Kidney capillary endothelial cell (primary cell): ENCODE measurements around the gene SV2B.

Source experiments
- DNase-seq: peaks from one replicate; pipeline ENCODE4 v3.0.0-alpha.2; 2018; ENCODE audit warnings: low spot score

Gene SV2B

DNA sequence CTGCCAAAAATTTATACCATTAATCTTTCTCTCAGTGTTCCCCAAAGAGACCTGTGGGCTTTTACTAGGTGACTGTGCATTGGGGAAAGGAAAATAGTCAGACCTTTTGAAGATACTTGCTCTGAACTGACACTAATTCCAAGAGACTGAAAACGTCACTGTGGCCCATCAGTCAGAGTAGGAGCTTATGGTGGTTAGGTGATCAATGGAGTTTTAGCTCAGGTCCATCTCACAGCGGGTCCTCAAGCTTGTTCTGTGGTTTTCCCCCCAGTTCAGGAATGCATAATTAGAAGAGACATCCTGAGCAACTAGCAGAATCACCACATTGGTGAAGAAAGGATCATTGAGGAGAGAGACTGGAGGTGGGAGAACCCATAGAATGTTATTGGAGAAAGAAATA, 134.7 kb downstream of the SV2B start:
- DNase-seq, result no peak

DNA sequence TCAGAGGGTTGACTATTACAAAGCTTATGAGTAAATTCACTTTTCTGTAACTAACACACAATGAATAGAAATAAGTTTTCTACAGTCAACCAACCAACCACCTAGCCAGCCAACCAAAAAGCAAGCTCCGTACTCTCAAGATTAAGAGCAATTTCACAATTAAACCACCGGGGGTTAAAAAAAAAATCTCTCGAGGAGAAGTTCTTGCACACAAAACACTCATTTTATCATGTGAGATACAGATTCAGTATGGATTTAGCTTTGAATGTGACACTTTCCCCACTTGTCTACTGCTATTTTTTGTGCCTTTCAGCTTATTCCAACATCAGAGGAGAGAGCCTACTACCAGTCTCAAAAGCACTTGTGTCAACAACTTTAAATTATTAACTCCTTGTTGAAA, 135.3 kb downstream of the SV2B start:
- DNase-seq, result no peak

DNA sequence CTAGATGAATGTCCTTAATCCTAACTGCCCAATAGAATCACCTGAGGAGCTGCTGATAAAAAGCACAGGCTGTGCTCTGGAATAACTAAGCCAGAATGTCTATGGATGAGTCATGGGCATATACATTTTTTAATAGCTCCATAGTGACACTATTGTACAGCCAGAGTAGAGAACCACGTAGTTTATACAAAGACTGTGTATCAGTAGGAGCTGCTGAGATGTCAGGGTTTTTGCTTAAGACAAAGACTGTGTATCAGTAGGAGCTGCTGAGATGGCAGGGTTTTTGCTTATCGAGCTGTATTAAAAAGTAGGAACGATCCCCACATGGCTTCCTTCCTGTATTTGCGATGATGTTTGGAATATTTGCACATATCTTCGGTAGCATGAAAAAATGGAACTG, 137.4 kb downstream of the SV2B start:
- no peak for DNase-seq

DNA sequence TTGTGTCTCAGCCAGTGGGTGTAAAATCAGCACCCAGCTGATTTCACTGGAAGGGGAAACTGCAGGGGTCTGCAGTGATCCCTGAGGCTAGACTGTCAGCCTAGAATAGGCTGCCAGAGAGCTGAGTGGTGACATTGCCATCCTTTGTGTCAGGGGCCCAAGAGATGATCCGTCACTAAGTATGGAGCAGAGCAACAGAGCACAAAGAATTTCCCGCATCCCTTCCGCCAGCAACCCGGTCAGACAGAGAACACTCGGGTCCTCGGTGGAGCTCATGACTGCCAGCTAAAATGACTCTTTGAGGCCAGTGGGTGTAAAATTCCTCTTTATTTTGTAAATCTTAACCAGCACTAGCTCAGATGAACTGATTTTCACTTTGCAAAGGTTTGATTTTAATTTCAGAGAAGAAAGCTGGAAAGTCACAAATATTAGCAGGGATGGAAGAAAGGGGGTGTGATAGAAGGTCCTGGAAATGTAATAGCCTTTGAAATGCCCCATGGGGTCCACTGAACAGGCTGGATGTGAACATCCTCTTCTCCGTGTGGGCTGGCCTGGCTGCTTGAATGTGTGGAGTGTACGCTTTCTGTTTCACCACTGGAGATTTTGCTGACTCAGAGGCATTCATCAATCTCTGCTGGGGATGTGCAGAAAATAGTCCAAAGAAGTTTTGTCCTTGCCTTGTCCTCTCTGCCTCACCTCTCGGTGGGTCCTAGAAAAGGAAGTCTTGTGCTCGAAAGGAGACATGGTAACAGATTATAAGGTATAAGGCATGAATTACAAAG, 138.8 kb downstream of the SV2B start:
- no peak for DNase-seq

DNA sequence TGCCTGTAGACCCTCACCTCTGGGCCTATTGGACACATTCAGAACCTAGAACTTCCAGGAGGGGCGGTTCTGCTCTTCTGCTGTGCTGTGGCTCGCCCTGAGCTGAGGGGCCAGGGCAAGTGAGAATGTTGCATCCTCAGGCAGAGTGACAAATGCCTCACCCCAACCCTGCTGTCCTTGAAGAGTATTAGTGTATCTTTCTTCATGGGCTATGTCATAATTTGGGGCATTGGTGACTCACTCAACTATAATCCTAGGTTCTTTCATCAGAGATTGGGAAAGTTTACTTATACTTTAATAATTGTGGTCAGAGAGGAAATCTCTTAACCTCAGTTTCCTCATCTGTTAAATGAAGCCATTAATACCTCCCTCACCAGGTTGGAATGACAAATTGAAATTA, 143.8 kb downstream of the SV2B start:
- DNase-seq, result no peak

DNA sequence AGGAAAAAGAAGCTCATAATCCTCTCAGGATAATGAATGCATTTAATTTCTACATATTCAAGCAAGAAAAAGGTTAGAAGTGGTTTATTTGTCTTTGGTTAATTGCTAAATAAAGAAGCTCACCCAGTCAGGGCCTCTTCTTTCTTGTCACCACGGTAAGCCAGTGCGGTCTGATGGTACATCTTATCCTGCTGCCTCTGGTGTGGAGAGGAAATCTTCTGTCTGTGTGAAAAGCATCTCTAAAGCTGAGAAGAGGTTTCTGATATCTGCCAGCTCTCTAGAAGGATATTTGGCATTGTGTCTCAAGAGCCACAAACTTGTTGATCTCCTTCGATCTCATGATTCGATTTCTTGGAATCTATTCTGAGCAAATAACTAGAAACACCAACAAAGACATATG, 144.9 kb downstream of the SV2B start:
- DNase-seq, result no peak

DNA sequence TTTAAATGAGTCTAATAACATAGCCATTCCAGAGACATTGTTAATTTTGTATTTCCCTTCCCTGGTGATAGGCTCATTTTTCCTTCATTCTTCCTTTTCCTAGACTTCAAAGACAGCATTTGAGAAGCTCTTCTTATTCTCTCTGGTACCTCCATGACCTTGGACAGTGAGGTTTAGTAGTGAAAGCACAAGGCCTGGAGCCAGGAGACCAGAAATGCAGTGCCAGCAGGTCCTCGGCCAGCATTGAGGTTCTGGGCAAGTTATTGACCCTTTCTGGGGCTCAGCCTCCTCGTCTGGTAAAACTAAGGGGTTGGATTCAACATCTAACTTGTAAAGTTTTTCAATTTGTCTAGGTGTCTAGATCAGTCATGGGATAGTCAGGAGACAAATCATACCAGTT, 146.9 kb downstream of the SV2B start:
- no peak for DNase-seq

DNA sequence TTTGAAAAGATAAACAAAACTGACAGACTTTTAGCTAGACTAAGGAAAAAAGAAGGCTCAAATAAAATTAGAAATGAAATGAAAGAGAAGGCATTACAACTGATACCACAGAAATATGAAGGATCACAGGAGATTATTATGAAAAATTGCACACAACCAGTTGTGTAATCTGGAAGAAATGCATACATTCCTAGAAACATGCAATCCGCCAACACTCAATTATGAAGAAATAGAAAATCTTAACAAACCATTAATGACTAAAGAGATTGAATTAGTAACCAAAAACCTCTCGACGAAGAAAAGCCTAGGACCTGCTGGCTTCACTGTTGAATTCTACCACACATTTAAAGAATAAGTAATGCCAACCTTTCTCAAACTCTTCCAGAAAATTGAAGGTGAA, 149.5 kb downstream of the SV2B start:
- no peak for DNase-seq

DNA sequence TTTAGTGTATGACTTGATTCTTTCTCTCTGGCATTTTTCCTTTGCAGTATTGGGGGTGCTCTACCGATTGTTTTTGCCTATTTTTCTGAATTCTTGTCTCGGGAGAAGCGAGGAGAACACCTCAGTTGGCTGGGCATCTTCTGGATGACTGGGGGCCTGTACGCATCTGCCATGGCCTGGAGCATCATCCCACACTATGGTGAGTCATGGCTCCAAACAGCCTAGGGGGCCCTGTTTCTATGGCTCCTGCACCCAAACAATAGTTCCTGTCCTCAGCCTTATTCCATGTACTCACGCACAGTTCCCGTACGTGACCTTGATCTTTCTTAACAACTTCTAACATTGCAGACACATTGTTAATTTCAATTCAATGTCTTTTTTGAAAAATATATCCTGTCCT, 152.3 kb downstream of the SV2B start:
- DNase-seq, result no peak

DNA sequence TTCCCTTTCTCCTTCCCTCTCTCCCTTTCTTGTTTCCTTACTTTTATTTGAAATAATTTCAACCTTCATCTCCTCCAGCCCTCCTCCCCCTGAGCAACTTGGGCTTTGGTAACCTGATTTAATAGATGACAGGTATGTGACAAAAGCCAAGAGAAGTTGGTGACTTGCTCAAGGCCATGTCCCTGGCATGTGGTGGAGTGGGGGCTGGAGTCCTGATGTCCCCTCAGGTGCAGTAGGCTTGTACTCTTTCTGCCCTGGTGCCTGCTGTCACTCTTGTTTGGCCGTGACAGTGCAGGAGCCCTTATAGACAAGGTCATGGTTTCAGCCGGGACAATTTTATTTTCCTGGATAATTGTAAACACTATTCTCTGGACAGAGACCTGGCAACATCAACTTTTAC, 152.7 kb downstream of the SV2B start:
- DNase-seq, result no peak

DNA sequence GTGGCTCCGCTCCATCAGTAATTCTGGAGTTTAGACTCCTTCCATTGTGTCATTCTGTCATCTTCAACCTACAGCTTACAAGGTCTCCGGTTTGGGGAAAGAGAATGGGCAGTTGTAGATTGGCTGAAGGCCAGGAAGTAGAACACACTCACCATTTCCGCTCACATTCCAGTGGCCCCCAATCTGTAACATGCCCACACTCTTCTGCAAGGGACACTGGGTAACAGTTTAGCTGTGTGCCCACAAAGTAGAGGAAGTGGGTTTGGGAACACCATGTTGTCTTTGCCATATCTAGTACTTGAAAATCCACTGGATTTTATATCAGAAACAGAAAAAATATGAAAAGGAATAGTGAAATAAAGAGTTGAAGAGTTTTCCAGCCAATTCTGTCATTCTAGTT, 153.5 kb downstream of the SV2B start:
- DNase-seq, result no peak

DNA sequence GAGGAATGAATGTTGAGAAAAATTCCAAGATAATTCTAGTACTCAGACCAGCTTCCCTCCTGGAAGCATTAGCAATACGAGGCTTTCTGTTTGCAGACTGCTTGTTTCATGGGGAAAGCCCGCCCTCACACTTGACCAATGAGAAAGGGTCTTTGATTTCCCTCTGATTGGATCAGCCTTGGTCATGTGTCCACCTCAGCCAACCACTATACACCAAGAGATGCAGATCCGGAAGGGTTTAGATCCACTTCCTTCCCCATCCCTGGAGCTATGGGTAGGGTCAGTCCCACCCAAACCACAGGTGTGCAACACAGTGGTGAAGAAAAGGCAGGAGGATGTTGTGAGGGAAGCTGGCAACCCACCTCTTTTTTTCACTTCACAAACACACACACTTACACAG, 154.7 kb downstream of the SV2B start:
- DNase-seq, result no peak

DNA sequence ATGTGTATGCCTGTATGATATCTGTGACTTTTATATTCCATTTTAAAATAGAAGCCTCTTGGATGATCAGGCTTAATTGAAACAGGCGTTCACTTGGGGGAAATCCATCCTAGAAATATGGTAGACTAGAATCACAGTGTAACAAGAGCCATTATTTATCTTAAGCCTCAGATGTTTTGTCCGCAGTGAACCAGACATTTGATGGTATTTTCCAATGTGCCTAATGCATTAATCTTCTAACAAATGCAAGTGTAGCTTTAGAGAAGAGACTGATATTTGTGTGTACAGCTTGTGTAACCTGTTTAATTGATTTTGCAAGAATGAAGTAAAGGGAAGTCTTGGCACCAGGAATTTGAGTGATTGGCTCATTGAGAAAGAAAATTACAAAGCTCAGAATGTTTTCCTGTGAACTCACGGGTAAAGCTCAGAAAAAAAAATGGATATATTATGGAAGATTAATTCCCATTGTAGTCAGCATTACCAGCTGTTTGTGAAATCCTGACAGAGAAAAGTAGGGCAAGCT, 155.7 kb downstream of the SV2B start:
- no peak for DNase-seq

DNA sequence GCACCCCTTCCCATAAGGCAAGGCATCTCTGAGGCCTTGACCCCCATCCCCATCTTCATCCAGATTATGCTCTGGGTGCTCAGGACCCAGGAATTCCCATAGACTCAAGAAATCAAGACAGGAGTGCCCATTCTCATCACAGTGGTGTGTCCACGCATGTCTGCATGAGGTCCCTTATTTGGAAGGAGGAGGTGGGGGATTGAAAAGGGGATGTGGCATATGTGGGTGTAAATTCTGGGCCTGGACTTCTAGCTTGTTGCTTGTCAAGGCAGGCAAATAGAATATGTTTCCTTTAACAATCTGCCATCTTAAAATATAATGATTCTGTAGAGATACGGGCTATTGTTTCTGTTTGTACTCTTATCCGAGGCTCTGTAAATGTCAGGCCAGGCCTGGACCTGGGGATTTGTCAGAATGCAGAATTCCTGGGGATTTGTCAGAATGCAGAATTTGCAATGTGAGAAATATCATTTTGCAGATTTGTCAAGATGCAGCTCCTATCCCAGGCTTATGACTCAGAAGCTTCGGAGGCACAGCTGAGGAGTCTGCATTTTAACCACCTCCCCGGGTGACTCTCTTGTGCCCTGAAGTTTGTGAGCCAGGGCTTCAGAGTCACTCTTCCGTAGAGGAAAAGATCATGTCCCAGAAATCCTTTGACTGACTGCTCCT, 157.8 kb downstream of the SV2B start:
- no peak for DNase-seq

DNA sequence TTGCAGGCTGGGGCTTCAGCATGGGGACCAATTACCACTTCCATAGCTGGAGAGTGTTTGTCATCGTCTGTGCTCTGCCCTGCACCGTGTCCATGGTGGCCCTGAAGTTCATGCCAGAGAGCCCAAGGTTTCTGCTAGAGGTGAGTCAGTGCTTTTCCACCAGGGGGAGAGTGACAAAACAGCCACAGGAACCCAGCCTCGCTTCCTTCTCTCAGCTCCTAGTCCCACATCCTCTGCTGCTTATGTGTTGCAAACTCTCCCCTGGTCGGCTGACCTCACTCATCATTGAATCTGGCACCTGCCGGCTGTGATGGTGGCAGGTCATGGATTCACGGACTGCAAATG, 158.3 kb downstream of the SV2B start:
- no peak for DNase-seq

DNA sequence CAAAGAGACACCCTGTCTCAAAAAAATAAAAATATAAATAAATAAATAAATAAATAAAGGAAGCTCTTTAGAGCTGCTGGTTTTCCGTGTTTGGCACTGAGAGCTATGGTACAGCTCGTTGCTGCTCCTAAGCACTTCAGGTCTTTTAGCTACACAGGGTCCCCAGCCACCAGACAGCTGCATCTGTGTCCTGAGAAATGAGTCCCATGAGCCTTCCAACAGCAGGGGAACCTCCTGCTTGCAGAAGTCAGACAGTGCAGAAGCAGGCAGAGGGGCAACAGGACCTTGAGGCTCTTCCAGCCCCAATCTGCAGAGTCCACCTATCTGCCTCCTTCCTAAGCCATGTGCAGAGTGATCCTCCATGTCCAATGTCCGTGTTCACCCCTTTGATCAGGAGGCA, 159.0 kb downstream of the SV2B start:
- DNase-seq, result no peak

DNA sequence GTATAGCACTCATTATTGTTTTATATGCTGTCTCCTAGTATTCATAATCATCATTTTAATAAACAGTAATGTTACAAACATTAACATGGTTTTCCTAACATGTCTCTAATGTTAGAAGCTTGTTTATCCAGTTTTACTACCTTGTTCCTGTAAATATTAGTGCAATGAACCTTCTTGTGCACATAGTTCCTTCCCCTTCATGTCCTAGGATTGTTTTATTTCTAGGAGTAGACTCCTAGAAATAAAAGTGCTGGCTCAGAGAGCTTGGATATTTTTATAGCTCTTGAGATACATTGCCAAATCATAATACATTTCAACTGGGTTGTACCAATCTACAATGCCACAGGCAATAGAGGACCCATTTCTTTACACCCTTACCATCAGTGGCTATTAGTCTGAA, 161.3 kb downstream of the SV2B start:
- DNase-seq, result no peak

DNA sequence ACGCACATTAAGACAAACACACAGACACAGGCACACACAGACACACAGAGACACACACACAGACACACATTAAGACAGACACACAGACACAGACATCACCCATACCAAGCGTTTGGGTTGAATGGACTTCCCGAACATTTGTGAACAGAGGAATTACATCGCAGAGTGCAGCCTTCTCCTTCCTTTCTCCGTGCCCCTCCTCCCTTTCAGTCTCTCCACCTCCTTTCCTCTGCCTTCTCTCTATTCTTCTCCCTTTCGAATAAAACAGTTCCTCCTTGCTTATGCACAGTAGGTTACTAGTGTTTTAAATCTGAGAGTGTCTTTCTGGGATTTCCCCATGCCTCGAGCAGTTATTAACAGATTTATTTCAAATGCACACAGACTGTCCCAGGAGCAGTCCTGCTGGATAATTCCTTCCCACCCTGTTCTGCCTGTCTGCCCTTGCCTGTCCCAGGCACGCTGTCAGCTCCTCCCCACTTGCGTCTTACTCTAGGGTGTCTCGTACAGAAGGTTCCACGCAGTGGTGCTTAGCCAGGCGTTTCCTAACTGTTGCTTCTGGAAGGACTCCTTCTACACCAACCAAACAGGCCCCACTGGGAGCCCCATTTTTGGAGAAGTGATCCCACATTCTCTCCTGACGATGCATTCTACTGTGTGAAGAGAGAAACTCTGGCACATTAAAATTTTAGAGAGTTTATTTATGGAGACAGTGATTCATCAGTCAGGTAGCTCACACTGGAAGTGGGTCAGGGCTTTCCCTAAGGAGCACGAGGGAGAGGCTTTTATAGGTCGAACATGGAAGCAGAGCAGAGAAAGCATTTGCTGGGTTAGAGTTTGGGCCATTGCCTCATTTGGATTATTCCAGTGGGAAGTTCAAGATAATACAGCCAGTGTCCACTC, 163.8 kb downstream of the SV2B start:
- no peak for DNase-seq

DNA sequence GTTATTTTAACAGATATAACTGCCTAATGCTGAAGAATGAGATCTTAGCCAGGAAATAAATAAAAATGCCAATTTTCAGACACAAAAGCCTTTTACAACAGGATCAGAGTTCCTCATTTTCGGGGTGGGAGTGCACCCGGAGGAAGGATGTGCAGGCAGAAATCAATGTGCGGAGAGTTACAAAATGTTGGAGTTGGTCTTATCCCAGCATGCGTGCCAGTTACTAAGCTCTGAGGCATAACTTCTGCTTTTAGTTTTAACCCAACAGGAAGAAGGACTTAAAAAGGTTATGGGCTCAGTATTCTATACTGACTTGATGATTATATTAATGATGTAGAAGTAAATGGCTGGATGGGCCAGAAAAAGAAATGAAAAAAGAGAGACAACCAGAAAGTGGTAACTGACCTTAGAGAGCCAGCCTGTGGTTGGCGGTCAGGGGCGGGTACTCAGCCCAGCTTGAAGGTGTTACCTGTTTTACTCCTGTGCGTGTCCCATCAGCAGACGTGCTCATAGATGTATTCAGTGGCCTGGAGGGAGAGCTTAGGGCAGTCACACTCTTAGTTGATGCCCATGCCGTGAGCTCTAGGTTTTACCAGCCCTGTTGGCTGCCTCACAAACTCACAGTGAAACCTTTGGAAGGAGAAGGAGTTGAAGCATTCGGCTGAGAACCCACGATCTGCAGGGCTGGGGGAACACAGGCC, 164.7 kb downstream of the SV2B start:
- DNase-seq, result no peak

DNA sequence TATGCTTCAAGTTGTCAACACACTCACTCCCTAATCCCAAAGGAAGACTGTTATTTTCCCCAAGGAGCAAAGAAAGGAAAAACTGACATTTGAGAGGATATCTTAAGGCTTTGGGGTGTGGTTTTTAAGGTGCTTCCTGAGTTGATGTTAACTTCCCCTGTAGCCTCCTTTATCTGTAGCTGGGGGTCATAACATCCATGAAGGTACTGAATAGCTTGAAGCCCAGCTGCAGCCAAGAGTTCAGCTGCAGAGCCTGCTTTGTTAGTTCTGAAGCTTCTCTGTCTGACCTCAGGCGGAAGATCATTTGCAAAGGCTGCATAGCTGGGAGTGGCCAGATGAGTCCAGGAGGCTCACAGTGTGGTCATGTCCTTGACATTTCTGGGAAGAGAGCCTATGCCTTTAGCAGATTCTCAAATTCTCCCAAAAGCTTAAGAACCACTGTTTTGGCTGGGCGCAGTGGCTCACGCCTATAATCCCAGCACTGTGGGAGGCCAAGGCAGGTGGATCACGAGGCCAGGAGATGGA, 165.4 kb downstream of the SV2B start:
- DNase-seq, result no peak

DNA sequence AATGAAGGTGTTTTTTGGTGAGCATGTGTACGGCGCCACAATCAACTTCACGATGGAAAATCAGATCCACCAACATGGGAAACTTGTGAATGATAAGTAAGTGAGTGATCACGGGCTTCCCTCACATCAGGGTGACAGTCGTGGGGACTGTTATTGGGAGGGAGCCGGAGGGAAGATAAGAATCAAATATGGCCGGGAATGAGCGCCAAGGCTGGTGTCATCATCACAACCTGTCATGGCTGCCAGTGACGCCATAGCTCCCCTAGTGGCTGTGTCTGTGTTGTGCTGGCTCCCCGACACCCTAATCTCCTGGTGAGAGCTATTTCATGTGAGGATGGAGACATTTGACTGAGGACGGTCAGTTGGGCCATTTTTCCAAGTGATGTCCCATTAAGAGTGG, 168.5 kb downstream of the SV2B start:
- DNase-seq, result no peak

DNA sequence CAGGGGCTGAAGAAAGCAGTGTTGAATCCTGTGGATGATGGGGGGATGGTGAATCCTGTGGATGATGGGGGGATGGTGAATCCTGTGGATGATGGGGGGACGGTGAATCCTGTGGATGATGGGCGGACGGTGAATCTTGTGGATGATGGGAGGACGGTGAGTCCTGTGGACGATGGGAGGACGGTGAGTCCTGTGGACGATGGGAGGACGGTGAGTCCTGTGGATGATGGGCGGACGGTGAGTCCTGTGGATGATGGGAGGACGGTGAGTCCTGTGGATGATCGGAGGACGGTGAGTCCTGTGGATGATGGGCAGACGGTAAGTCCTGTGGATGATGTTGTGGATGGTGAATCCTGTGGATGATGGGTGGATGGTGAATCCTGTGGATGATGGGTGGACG, 170.7 kb downstream of the SV2B start:
- DNase-seq, result no peak
